IPS-18c (cell line): ENCODE results near the gene ADAMTS17.

Source experiments
- H3K4me3 ChIP-seq: 2 replicates; pipeline ENCODE4 v1.7.0; 2013; ENCODE audit warnings: low read depth, mild to moderate bottlenecking, low read length, moderate library complexity; ENCODE audit not compliant: insufficient read depth
- H3K9me3 ChIP-seq: one replicate; pipeline ENCODE4 v1.6.1; 2013; ENCODE audit warnings: mild to moderate bottlenecking, low read length, moderate library complexity; ENCODE audit not compliant: control insufficient read depth, insufficient read depth

ADAMTS17 gene

GRCh38 chr15:100264994-100265640 lies 76.7 kb downstream of the ADAMTS17 start:
- Histone ChIP-seq H3K9me3 (no peaks in the 10 kb centered on the region), H3K4me3 (no peak overlapping the region)

- Histone ChIP-seq H3K9me3 (no peaks in the 10 kb centered on the region), H3K4me3 (no peak overlapping the region)
Observed at GRCh38 chr15:100263721-100264455, 77.9 kb downstream of the ADAMTS17 start.

GRCh38 chr15:100263031-100263430 lies 78.7 kb downstream of the ADAMTS17 start:
- Histone ChIP-seq H3K9me3 (no peaks in the 10 kb centered on the region), H3K4me3 (no peak overlapping the region)

DNA sequence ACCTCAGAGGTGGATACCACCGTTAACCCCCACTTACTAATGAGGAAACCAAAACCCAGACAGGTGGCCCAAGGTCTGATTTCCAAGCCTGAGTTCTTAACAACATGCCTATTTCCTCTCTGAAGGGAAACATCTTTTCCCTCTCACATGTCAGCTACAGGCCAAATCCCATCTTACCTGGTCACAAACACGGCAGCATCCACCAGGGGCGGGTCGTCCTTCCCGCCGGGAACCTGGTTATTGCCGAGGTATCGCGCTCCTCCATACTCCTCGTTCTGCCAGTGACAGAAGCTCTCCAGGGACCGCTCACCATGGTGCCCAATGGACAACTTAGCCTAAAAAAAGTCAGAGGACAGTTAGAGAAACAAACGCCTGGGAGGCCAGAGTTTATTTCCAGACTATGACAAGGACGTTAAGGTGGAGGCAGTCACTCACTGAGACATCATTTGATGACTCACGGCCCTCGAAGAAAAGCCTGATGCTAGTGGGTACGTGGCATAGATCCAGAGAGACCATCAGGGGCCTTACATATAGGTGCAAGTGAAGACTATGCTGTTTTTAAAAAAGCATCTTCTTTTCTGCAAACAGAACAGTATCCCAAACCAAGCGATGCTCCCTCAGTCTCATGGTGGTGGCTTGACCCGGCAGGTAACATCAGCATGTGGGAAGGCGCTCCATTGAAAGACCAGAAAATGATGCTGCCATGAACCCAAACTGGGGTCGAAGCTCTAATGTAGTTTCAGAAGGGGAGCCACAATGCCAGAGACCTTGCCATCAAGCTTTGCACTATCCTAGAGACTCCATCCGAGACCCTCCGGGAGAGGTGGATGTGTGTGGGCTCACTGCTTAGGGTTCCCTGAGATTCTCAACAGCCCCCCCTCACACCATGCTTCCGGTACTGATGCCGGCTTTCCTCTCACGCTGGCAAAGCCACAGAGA lies 80.2 kb downstream of the ADAMTS17 start:
- Histone ChIP-seq H3K9me3 (no peaks in the 10 kb centered on the region), H3K4me3 (no peak overlapping the region)

DNA sequence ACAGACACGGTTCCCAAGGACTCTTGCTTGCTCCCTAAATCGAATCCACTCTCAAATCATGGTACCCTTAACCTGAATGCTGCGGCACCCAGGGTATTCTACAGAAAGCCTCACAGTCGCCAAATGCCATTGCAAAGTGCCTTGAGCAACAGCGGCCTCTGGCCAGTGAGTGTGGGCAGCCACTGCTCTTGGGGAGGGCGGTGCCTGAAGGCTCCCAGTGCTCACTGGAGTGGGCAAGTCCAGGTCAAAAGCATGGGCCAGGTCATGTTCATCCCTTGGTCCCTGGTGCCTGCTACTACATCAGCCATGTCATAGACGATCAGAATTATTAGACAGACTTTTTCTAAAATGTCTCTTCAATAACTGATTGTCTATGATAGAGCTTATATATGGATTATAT lies 82.5 kb downstream of the ADAMTS17 start:
- no peaks in the 10 kb centered on the region for H3K9me3 ChIP-seq
- H3K4me3 ChIP-seq = no peak overlapping the region

- Histone ChIP-seq H3K4me3 (no peak overlapping the region), H3K9me3 (no peaks in the 10 kb centered on the region)
Observed at GRCh38 chr15:100256970-100257650, 84.7 kb downstream of the ADAMTS17 start.

DNA sequence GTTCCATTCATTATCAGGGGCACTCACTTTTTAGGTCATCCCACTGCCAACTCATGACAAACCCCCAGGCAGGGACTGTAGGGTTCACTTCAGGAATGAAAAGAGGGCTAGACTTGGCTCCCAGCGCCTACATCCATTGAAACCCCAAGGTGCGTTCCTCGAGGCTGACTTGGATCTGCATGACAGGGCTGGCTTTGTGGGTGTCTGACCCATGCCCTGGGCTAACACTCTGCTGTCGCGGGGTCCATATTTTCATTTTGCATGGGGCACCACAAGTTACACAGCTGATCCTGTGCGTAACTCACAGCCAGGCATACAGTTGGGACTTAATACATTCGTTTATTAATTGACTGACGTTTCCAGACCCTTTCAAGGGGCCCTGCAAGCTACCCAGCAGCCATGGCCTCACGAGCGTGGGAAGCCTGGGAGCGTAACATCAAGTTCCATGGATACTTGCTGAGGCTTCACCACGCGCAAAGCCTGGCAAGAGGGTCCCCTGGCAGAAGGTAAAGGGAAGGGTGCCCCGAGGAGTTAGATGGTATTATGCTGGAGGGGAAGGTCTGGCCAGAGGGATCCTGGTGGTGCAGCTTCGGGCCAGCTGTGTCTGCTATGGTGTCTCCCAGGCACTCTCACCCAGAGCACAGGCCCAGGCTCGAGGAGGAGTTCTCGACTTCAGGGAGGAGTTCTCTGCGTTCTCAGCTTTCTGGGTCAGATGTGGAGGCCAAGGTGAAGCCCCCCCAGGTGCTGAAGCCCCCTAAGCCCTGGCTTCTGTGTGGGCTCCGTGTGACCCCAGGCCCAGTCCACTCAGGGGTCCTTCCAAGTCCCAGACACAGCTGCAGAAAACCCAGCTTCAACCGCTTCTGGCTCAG lies 85.4 kb downstream of the ADAMTS17 start:
- no peak overlapping the region for H3K4me3 ChIP-seq
- H3K9me3 ChIP-seq = no peaks in the 10 kb centered on the region

GRCh38 chr15:100255644-100256043 lies 86.1 kb downstream of the ADAMTS17 start:
- Histone ChIP-seq H3K9me3 (no peaks in the 10 kb centered on the region), H3K4me3 (no peak overlapping the region)

DNA sequence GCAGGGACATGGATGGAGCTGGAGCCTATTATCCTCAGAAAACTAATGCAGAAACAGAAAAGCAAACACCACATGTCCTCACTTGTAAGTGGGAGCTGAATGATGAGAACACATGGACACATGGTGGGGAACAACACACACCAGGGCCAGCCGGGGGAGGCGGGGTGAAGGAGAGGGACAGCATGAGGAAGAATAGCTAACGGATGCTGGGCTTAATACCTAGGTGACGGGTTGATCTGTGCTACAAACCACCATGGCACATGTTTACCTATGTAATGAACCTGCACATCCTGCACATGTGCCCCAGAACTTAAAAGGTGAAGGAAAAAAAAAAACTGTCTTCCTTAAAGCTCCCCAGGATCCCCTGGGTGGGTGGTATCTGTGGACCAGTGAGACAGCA lies 87.1 kb downstream of the ADAMTS17 start:
- Histone ChIP-seq H3K4me3 (no peak overlapping the region), H3K9me3 (no peaks in the 10 kb centered on the region)

DNA sequence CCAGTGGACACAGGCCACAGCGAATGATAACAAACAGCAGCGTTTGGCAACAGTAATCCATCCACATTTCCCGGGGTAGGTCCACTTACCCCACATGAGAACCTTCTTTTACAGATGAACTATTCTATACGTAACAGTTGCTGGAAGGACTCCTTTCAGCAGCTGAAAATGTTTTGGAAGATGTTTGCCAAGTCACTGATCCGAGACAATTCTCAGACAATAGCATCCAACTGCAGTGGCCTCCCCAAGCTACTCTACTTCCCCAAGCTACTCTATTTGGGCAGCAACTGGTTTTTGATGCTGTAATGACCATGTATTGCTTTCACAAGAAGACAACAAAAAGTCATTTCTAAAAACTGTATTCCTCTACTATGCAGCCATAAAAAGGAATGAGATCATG lies 87.5 kb downstream of the ADAMTS17 start:
- Histone ChIP-seq H3K4me3 (no peak overlapping the region), H3K9me3 (no peaks in the 10 kb centered on the region)

DNA sequence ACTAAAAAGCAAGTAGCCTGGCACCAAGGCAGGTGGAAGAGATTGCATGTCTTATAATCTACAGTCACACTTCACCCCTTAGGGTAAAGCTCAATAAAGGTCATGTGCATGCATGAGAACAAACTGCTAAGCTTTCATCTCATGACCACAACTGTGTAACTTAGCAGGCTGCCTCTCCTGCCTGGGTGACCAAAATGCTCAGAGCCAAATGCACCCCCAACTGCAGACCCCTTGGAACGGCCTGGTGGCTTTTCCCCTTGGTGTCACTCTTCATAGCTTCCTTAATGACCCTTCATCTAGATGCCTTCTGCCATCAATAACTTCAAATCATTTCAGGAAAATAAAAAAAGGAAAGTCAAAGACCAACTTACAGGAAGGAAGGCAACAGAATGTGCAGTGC lies 88.1 kb downstream of the ADAMTS17 start:
- H3K9me3 ChIP-seq = no peaks in the 10 kb centered on the region
- no peak overlapping the region for H3K4me3 ChIP-seq

DNA sequence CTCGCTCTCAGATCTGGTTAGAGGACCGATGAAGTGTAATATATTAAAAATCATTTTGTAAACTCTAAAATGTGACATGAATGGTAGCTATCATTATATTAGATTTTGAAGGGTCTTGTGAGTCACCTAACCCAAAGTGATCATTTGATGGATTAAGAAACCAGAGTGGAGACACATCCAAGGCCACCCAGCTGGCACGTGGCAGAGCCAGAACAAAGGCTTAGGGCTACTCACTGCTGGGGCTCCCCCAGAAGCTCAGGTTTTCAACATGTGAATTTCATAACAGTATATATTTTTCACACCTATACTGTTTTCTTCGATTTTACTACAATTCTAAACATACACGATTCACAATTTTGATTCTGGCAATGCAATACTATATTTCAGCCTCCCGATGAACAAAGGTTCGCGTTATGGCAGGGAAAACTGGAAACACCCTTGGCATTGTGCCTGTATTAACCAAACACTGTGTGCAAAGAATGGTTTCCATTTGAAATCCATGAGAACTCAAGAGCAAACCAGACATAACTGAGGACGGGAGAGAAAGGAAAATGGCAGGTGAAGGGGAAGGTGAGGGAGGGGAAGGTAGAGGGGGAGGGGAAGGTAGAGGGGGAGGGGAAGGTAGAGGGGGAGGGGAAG lies 88.9 kb downstream of the ADAMTS17 start:
- Histone ChIP-seq H3K9me3 (no peaks in the 10 kb centered on the region), H3K4me3 (no peak overlapping the region)

- H3K4me3 ChIP-seq = no peak overlapping the region
- H3K9me3 ChIP-seq = no peaks in the 10 kb centered on the region
Observed at GRCh38 chr15:100252359-100252758, 89.4 kb downstream of the ADAMTS17 start.

GRCh38 chr15:100250176-100250800 lies 91.5 kb downstream of the ADAMTS17 start:
- H3K4me3 ChIP-seq = no peak overlapping the region

DNA sequence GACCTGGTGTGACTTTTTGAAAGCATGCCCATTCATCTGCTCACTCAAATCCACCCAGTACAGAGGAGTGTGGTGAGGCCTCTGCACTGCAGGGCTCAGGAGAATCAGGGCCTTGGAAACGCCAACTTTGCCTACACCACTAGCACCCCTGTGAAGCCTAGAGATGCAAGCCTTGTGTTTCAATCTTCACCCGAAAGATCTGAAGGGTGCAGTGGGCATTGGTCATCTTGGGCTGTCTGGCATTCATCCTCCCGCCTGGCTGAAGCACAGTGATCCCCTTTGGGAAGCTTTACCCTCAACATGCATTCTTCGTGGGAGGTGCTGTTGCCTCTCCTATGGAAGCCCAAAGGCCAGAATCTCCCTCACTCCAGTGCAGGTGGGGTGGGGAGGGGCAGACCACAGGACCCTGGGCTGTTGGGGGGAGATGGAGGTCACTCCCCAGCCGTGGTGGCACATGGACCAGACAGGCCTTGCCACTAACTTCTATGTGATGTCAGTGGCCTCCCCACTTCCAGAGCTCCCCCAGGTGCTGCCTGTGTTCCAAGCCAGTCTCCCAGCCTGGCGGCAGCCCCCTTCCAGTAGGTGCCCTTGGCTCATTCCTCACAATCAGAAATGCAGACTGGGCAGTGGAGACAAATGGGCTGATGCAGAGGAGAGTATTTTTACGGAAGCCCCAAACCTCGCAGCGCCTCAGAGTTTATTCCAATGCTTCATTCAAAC lies 92.5 kb downstream of the ADAMTS17 start:
- no peak overlapping the region for H3K4me3 ChIP-seq
- no peaks in the 10 kb centered on the region for H3K9me3 ChIP-seq

More at GRCh38 chr15:100250176-100250800, 91.5 kb downstream of the ADAMTS17 start:
- no peaks in the 10 kb centered on the region for H3K9me3 ChIP-seq
